Measurements from ENCODE around the gene HTRA2. TPM values are rescaled to one million over a fixed set of nuclear protein-coding genes. Genes with fewer than 3 reads are reported as not detected.
A peak's percentile ranks its signal among the peaks of the same experiment; 100 is the strongest.

The HTRA2 gene
- total RNA-seq, 1 experiment from 2014 or later = 53.9 TPM

DNA sequence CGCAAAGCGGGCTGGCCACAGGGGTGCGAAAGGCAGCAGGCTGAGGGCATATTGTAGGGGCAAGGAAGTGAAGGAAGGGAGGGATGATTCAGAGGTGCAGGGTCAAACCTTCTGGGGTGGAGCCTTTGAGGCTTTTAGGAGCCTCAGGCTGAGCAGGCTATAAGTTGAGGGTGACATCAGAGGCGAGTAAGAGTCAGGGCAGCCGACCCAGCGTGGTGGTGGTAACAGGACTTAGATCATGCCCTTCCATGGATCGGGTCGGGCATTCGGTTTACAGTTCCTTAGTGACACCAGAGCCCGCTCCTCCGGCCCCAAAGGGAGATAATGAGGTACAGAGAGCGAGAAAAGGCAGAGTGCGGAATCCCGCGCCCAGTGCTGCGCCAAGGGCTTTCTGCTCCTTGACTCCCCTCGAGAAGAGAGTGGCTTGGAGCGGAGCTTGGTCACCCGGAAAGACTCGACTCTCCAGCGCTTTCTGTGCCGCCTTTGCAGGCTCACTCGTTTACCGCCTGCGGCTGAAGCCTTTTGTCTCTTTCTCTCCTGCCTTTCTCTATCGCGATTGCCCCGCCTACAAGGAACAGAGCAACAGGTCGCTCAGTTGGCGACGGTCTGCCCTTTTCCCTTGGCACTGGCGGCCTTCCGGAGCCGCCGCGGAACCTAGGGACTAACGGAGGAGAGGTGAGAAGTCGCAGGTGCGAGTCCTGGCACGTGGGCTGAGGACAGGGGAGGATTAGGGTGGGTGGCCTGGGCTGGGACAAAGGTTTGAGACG lies 31.1 kb upstream of the HTRA2 start:
- H3K27me3 ChIP-seq = no peaks in the 10 kb centered on the region
- H3K9me3 ChIP-seq = no peaks in the 10 kb centered on the region
- peak; percentile 64 for DNase-seq
- no peaks in the 10 kb centered on the region; the same call in 1 of the 2 replicates for H3K36me3 ChIP-seq
- H3K4me3 ChIP-seq = no peak overlapping the region

DNA sequence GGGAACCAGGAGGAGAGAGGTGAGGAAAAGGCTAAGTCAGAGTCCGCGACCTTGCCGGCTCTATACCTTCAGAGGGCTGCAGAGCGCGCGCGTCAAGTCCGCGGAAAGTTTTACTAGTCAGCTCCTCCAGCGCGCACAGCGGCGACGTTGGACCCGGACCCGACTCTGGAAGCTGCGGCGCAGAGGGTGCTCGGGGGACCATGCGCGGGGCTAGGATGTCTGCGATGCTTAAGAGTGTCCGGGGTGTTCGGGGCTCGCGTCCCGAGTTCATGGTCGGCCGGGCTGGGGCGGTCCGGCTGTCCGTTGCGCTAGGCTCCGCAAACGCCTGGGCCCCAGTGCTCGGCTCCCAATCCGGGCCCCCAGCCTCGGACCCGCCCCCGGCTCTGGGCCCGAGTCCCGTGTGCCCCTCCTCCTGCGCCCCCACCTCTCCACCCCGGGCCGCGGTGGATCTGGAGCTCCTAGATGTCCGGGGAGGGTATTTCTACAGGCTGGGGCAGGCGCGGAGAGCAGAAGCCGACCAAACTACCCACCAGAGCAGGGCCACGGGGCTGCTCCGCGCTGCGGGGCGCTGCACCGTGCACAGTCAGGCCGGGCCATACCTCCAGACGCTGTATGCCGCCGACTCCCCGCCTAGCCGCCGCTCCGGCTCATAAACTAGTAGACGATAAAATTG lies 30.3 kb upstream of the HTRA2 start, which contains the start of gene LBX2:
Gene LBX2 (minus strand): TSS at position 337 of the 673 bp plus-strand sequence. CDS start 66 bp downstream, at position 271.
- Histone ChIP-seq H3K27me3 (no peaks in the 10 kb centered on the region), H3K9me3 (no peaks in the 10 kb centered on the region), H3K36me3 (peaks cover 3% of the 10 kb centered on the region), H3K4me3 (no peak within 1 kb of the TSS)
- DNase-seq = no peak

DNA sequence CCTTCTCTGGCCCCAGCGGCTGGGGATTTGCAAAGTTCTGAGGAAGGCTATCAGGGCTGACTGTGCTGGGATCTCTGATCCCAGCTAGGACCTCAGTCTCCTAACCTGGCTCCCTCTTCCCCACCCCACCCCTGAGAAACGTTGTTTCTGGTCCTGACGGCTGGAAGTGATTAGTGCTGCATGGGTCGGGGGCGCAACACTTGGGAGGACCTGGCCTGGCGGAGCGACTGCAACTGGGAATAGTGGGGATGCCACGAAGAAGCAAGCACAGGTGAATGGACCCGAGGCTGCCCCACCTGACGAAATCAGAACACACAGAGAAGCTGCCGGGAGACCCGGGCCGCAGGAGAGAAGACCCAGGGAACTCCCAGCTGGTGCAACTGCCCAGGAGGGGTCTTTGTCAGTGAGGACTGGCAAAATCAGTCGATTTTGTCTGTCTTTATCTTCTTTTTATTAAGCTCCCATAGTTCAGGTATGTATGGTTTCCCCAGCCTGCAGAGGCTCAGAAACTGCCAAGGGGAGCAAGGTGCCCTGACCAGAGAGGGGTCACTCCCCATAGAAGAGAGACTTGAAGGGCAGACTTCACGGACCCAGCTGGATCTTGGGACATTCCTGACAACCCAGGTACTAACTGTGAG lies 29.7 kb upstream of the HTRA2 start:
- no peaks in the 10 kb centered on the region for H3K27me3 ChIP-seq

DNA sequence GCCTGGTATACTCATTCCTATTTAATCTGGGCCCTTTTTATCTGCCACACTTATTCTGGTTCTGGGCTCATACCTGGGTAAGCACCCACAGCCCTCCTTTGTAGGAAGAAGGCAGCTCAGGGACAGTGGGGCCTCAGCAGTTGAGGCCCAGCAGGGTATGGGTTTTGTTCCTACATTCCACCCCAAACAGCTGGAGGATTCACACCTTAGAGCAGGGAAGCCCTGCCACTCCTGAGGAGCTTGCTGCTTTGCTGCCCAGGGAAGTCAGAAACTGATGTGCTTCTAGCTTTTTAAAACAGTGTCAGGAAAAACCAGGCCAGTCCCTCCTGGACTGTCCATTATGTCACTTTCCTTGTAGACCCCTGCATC lies 29.2 kb upstream of the HTRA2 start:
- Histone ChIP-seq H3K4me3 (no peak overlapping the region), H3K36me3 (peaks cover 13% of the 10 kb centered on the region), H3K9me3 (no peaks in the 10 kb centered on the region), H3K27me3 (no peaks in the 10 kb centered on the region)
- no peak for DNase-seq

More for the DNA sequence above, 29.7 kb upstream of the HTRA2 start:
- Histone ChIP-seq H3K36me3 (peaks cover 8% of the 10 kb centered on the region), H3K9me3 (no peaks in the 10 kb centered on the region), H3K4me3 (no peak overlapping the region)
- DNase-seq = no peak

DNA sequence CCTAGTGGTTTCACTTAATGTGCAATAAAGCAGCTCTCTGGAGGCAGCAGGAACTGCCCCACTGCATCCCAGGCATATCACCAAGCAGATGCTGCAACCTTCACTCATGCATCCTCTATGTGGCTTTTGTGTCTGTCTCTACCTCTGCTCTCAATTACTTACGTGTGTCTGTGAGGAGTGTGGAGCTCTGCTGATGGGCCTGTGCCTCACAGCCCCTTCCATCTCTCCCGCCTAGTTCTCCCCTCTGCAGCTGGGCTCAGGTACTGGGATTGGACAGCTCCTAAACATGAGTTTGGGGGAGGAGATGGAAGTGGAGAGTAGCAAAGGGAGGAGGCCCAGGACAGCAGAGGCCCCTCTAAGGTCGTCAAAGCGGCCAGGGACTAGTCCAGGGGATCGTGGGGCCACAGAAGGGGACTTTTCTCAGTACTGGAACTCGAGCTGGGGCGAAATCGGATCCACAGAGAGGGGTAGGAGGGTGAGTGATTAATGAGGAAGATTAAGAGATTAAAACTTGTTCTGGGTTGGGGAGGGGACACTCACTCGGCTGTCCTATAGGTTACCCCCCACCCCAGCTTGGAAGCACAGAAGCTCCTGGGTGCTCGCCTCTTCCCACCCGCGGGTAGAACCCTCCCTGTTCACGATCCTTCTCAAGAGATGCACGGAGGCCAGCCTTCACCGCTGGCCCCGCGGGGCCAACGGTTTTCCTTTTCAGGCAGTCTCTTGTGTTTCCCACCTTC lies 28.2 kb upstream of the HTRA2 start:
- Histone ChIP-seq H3K27me3 (no peaks in the 10 kb centered on the region), H3K4me3 (no peak overlapping the region), H3K36me3 (peaks cover 22% of the 10 kb centered on the region), H3K9me3 (no peaks in the 10 kb centered on the region)
- no peak for DNase-seq

DNA sequence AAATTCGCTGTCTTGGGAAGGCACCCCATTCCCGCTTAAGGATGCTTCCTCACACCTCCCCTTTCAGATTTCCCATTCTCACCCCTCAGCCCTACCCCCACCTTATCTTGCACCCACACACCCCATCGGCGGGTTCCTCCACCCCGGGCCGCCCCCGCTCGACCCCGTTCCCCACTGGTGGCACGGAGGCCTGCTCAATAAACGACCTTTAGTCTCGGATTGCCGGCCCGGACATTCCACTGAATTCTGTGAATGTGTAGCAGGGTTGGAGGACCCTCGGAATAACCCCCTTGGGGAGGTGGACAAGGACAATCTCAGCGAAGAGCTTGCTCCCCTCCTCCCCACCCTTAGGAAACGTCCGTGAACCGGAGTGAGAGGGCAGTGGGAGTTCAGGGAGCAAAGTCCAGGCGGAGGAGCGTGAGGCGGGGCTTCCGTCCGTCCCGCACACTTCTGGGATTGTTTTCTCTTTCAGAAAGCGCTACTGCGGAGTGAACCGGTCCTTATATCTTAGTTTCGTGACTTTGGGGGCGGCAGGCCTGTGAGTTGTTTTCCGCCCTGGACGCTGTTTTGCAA lies 27.5 kb upstream of the HTRA2 start:
- H3K4me3 ChIP-seq = peak overlapping the region; percentile 53
- peaks cover 25% of the 10 kb centered on the region for H3K36me3 ChIP-seq
- H3K9me3 ChIP-seq = no peaks in the 10 kb centered on the region
- H3K27me3 ChIP-seq = no peaks in the 10 kb centered on the region
- peak; percentile 20 for DNase-seq

DNA sequence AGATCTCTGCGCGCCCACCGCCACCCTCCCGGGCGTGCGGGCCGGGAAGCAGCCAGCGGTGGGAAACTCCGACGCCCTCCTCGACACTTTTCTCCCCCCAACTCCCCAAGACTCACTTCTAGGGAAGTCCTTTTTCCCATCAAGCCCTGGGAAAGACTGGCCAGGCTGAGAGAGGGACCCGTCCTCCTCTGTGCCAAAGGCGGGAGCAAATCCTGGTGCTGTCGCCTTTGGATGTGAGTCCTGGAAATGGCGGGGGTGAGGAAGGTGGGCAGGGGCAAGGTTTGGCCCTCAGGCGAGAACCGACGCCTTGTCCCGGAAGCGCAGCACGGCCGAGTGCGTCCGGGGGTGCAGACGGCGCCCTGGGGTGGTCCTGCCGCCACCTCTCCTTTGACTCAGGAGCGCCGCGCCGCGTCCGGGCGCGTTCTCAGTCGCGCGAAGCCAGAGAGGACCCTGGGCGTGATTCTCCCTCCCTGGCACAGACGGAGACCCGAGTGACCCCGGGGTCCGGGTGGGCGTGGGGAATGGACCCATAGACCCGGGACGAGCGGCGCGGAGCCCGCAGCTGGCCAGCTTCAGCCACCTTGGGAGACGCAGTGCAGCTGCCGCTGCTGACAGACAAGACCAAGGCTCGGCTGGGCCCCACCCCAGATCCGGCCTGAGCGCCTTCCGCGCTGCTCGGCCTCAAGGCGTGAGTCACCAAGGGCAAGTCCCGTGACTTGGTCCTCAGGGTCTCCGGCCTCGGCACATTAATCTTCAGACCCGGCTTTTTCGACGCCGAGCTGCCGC lies 26.8 kb upstream of the HTRA2 start:
- no peaks in the 10 kb centered on the region for H3K9me3 ChIP-seq
- DNase-seq = peak; percentile 89
- peaks cover 28% of the 10 kb centered on the region for H3K36me3 ChIP-seq
- peak overlapping the region; percentile 53 for H3K4me3 ChIP-seq
- H3K27me3 ChIP-seq = no peaks in the 10 kb centered on the region

DNA sequence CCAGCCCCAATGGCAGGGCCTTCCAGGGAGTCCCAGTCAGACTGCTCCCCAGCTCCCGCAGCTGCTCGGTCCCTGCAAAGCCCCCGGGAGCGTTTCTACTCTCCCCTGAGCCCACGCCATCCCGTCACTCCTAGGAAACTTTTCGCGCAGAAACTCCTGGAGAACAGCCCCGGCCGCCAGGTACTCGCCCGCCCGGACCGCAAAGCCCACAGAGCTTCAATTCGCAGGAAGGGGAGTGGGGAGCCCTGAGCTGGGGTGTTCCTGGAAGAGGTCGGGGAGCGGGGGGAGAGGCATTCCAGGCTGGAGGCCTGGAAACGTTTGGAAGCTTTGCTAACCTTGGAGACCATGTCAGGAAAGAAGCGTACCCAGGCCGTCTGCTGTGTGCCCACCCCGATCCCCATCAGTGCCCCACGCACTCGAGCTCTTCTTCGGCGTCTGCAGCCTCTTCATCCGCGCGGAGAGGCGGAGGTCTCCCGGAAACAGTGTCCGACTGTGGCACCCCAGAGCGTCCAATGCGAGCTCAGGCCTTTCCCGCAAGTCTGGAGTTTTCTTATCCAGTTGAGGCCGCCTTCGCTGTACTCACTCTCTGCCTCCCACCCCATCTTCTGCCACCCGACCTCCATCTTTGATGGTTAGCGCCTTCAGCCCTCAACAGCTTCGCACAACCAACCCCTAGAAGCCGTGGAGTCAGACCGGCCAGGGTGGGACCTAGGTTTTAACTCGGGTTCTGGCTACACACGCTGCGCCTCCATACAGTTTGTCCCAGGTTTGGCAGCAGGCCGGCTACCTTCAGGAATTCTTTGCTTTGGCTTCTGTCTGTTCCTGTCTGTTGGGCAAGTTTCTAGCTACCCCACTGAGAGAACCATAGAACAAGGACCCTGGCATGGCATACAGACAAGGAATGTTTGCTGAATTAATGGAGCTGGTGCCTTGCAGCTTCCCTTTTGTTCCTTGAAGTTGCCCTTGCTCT lies 25.9 kb upstream of the HTRA2 start:
- no peak for DNase-seq
- Histone ChIP-seq H3K4me3 (peak overlapping the region; percentile 53), H3K9me3 (no peaks in the 10 kb centered on the region), H3K27me3 (no peaks in the 10 kb centered on the region), H3K36me3 (peaks cover 28% of the 10 kb centered on the region)

DNA sequence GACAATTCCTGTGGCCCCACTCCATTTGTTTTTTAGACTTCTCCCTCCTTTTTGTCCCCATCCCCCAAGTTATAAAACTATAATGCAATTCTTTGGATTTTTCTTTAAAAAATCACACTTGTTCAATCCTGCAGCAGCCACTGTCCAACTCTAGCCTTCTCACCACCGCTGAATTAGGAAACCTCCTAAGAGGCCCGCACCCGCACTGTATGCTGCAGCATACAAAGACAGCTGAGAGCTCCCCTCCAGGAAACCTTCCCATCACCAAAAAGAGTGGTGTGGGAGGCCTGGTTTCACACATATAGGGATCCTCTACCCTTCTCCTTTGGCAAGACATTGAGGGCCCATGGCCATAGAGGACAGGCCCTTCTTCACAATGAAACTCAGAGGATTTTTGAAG lies 25.1 kb upstream of the HTRA2 start:
- Histone ChIP-seq H3K4me3 (no peak overlapping the region), H3K9me3 (no peaks in the 10 kb centered on the region), H3K36me3 (peaks cover 28% of the 10 kb centered on the region), H3K27me3 (no peaks in the 10 kb centered on the region)
- no peak for DNase-seq

DNA sequence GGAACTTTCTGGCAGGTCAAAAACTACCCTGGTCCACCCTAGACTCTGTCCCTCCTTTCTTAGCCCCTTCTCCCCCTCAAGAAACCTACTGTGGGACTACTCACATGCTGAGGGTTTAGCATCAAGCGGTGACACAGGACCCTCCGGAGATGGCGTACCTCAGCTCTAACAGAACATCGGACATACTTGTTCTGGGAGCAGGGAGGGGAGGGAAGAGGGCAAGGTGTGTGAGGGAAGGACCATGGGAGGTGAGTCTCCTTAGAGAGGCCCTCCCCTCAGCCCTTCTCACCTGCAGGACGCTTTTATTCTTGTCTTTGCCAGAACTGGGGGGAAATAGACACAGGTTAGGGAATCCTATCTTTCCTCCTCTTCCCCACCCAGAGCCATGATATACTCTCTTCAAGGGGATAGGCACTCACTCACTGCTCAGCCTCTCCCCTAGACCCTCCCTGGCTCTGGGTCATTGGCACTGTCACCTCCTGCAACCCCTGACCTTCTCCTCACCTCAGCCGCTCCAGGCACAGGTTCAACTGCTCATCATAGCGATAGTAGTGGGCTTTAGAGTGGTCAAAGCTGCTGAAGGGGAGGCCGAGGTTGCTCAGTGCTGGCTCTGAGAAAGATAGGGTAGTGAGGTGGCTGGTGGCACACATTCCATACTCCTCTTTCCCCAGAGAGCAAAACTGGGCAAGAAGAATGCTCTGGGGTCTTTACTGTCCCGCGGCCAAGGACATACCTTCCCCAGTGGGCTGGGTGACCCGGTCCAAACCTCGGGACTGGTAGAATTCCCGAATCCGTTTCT lies 24.1 kb upstream of the HTRA2 start:
- no peaks in the 10 kb centered on the region for H3K9me3 ChIP-seq
- no peak for DNase-seq
- peaks cover 28% of the 10 kb centered on the region for H3K36me3 ChIP-seq
- H3K4me3 ChIP-seq = peak overlapping the region; percentile 99; the same call in 1 of the 2 replicates
- no peaks in the 10 kb centered on the region for H3K27me3 ChIP-seq

DNA sequence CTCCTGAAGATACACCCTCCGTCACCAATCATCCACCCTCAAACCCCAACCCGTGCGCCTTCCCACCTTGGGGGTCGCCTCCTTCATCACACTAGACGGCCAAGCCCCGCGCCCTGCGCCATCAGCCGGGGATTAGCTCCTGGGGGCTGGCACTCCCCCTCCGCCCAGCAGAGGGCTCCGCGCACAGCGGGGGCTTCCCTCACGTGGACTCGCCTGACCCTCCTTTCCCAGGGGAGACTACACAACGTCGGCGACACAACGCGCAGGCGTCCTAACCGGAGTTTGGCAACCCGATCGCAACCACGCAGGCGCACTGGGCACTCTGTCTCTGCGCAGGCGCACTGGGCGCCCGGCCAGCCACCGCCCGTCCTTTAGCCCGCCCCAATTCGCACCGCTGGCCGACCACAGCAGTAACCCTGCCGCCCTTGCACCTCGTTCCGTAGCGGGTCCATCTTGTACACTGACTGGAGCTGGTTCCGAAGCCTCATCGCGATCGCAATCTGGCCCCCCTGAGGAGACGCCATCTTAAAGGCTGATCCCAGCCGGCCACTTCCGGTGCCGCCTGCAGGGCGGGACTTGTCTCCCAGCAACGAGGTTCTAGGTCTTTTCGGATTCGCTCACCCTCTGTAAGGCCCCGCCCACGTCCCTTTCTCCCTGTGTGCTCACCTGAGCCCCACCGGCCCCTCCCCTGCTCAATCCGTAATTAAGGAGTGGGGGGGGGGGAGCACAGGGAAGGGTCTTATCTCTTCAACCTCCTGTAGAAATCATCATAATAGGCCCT lies 22.4 kb upstream of the HTRA2 start, which contains the start of gene PCGF1:
Gene PCGF1 (minus strand): TSS at position 551 of the 781 bp plus-strand sequence. CDS start 27 bp downstream, at position 524.
- no peaks in the 10 kb centered on the region for H3K27me3 ChIP-seq
- peak; percentile 98 for DNase-seq
- H3K36me3 ChIP-seq = peaks cover 28% of the 10 kb centered on the region
- H3K4me3 ChIP-seq = peak within 1 kb of the TSS; percentile 99
- H3K9me3 ChIP-seq = no peaks in the 10 kb centered on the region

DNA sequence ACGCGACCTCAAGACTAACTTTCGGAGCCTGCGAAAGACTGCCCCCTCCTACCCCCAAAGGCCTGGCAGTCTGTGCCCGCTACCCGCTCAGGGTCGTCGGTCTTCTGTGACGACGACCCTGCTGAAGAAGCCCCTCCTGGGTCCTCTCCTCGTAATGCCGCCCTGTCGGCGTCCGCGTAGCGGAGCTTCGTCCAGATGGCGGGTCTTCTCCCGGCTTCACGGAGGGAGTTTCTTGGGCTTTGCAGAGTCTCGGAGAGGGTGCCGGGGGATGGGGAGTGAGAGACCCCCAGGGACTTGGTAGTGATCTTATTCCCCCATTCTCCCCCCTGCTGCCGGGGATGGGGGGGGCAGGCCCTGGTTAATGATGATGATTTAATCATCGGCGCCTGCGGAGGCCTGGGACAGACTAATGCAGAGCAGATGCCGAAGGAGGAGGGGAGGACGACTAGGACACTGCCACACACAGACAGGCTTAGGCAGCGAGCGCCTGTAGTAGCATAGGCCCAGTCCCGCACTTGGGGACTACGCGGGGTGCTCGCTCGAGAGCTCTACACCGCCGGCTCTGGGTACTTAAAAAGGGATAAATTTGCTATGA lies 21.7 kb upstream of the HTRA2 start:
- Histone ChIP-seq H3K27me3 (no peaks in the 10 kb centered on the region), H3K4me3 (peak overlapping the region; percentile 99), H3K9me3 (no peaks in the 10 kb centered on the region), H3K36me3 (peaks cover 28% of the 10 kb centered on the region)
- peak; percentile 39 for DNase-seq

DNA sequence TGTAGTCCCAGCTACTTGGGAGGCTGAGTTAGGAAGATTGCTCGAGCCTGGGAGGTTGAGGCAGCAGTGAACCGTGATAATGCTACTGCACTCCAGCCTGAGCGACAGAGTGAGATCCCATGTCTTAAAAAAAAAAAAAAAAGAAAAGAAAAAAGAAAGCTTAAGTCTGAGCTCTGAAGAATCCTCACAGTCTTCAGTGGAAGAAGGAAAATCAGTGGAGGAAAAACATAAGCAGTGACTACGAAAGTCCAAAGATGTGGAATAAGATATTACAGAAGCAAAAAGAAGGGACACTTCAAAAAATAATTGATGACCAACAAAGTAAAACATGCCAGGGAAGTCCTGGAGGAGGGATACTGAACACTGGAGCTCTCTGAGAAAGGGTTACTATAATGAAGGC lies 19.5 kb upstream of the HTRA2 start:
- no peak for DNase-seq
- Histone ChIP-seq H3K27me3 (no peaks in the 10 kb centered on the region), H3K9me3 (no peaks in the 10 kb centered on the region), H3K4me3 (no peak overlapping the region), H3K36me3 (peaks cover 18% of the 10 kb centered on the region)

All from MG63 (cell line).